HG03097 (cell line): Measurements from ENCODE around the gene GNAT2.

ENCODE experiments used
- ATAC-seq: cut with Tn5 transposase; IDR thresholded peaks from one replicate; pipeline ENCODE4 v1.9.1; 2021; ENCODE audit not compliant: unreplicated experiment, low FRiP score

Gene GNAT2

DNA sequence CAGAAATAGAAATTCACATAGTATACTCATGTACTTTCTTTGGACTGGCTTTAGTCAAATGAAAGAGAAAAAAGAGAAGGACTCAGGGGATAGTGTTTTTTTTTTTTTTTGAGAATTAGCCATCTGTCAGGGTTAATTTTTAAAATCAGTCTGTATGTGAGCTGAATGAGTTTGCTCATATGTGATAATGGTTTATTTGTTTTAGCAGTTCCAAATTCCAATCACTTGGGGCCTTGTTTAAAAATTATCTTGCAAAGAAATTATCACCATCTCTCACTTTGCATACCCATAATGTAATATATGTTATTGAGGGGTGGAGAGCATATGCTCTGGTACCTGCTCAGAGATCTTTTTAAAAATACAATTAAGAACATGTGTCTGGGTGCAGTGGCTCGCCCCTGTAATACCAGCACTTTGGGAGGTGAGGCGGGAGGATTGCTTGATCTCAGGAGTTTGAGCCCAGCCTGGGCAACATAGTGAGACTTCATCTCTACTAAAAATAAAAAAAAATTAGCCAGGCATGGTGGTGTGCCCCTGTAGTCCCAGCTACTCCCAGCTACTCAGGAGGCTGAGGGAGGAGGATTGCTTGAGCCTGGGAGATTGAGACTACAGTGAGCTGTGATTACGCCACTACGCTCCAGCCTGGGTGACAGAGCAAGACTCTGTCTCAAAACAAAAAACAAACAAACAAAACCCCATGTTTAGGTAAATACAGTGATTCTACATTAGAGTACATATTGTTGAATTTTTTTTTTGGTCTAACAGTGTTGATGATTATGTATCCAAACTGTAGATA is 51.3 kb downstream of the GNAT2 start:
- no peak for ATAC-seq

GRCh38 chr1:109566982-109567381 is 52.4 kb downstream of the GNAT2 start:
- ATAC-seq: no peak

DNA sequence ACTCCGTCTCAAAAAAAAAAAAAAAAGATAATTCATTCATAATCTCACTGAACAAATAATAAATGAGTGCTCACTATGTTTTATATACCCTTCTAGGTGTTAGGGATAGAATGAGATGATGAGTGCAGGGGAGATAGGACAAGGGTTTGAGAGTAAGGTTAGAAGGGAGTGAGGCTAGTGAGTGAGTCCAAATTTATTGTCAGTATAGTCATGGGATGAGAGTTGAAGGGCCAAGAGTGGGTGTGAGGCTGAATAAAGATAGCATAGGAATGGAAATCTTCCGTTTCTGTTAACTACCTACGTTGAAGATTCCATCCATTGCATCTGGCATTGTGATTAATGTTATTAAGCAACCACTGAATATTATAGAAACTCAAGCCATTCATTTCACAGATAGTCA is 54.2 kb downstream of the GNAT2 start:
- no peak for ATAC-seq

- ATAC-seq: no peak
Measured at GRCh38 chr1:109564194-109564878, 55.1 kb downstream of the GNAT2 start.

- ATAC-seq: no peak
Measured at GRCh38 chr1:109559995-109560394, 59.4 kb downstream of the GNAT2 start.

DNA sequence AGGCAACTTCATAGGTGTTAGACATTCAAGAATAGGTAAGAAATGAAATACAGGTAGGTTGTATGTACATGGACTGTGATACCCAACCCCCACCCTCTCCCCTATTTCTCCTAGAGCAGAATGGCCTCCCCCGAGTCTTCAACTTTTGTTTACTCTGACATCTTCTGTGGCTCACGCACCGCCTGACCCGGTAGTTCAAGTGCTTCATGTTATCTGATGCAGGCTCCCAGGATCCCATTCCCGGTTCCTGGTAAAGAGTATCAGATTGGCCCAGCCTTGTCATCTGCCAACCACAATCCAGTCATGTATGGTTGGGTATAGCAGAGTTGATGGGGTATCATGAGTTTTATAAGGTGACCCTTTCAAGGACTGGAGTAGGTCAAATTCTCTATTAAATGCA is 61.9 kb downstream of the GNAT2 start:
- ATAC-seq: no peak

DNA sequence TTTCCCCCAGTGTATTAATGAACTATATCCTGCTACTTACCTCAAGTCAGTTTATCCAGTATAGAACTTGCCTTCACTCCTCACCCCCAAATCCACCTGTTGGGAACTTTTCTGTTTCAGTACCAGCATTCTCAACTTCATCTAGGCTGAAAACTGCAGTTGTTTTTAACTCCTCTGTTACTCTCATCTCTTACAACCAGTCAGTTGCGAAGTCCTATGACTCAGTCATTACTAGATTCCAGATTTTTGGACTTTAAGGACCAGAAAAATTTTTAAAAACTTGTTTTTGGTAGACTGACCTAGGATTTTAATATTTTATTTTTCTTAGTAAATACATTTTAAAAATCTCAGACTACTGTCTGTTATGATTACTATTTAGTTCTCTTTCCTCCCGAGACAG is 62.9 kb downstream of the GNAT2 start:
- ATAC-seq: no peak
